Mucosa of rectum (tissue), 2 donors: ENCODE measurements around the gene SEC14L2.
"Not testable (repeated sequence)": the region's sequence is repeated elsewhere in the genome, so short reads cannot be mapped to it uniquely, and the experiment has no call there.

Experiments
- H3K27ac ChIP-seq, 2 donors: one replicate each; pipeline ENCODE4 v1.7.0; 2013; ENCODE audit warnings: inconsistent platforms in 2 of 2, low read depth in 2 of 2, low read length in 2 of 2
- H3K27me3 ChIP-seq, 2 donors: one replicate each; pipeline ENCODE4 v1.7.0; 2013; ENCODE audit warnings: low read length in 2 of 2; ENCODE audit not compliant: control insufficient read depth in 2 of 2, insufficient read depth in 2 of 2
- H3K36me3 ChIP-seq, 2 donors: one replicate each; pipeline ENCODE4 v1.7.0; 2013; ENCODE audit warnings: low read length in 2 of 2; ENCODE audit not compliant: control insufficient read depth in 2 of 2, insufficient read depth in 2 of 2
- H3K4me1 ChIP-seq, 2 donors: one replicate each; pipeline ENCODE4 v1.7.0; 2013; ENCODE audit warnings: low read length in 2 of 2, mild to moderate bottlenecking in 1 of 2; ENCODE audit not compliant: control insufficient read depth in 2 of 2, insufficient read depth in 2 of 2
- H3K4me3 ChIP-seq, 2 donors: one replicate each; pipeline ENCODE4 v1.7.0; 2013; ENCODE audit warnings: low read length in 2 of 2
- H3K9ac ChIP-seq, 2 donors: one replicate each; pipeline ENCODE4 v1.7.0; 2013; ENCODE audit warnings: low read length in 2 of 2, low read depth in 1 of 2, mild to moderate bottlenecking in 1 of 2
- H3K9me3 ChIP-seq, 2 donors: one replicate each; pipeline ENCODE4 v1.7.0; 2013; ENCODE audit warnings: low read length in 2 of 2; ENCODE audit not compliant: control insufficient read depth in 2 of 2
- donor health status: healthy.
- donor health status: Normal muscosa, but diverticular disease.

Gene SEC14L2

DNA sequence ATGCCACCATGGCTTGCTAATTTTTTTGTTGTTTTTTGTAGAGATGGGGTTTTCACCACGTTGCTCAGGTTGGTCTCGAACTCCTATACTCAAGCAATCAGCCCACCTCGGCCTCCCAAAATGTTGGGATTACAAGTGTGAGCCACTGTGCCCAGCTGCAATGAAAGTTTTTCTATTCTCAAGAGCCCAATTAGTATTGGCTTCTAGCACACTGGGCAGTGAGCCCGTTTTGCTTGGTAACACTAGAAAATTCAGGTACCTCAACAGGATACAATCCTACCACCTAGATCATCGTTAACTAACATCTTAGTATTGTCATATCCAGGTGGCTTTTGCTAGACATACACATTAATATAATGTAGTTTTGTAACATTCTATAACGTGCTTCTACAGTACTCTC, 56.0 kb downstream of the SEC14L2 start:
- H3K27ac ChIP-seq, result no peak overlapping the region
- no peaks in the 10 kb centered on the region for H3K36me3 ChIP-seq
- H3K4me1 ChIP-seq, result no peaks in the 10 kb centered on the region
- H3K4me3 ChIP-seq, result no peak overlapping the region
- H3K9me3 ChIP-seq, result no peaks in the 10 kb centered on the region
- H3K9ac ChIP-seq, result no peak overlapping the region
- H3K27me3 ChIP-seq, result peaks cover 2 to 4% of the 10 kb centered on the region in 2 donors

DNA sequence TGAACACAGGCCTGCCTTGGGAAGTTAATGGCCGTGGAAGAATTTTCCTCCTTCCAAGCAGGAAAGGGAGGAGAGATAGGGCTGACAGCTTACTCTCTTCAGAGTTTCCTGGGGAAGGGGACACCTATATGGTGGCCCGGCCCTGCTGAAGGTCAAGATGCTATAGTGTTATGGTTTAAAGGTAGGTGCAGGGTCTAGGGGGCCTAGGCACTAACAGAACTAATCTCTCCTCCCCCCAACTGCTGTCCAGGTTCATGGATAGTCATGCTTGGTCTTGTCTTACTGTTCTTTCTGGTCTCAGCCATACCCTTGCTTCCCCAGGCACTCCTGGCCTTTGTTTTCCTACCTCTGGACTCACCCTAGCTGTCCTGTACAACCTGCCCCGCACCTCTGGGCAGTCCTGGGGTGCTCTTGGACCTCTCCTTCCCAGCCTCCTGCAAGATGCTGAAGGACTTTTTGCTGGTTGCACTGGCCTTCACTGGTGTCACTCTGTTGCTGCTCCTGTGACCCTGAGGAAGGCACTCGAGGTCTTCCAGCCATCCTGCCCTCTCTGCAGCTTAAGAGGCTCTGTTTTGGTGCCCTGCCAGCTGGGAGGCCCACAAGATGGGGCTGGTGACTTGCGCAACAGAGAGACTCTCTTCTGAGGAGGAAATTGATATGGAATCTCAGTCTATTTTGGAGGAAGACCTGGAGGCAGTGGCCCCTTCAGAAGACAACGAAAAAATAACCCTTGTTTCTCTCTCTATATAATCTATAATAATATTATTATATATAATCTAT, 57.1 kb downstream of the SEC14L2 start:
- no peak overlapping the region for H3K4me3 ChIP-seq
- H3K27ac ChIP-seq, result no peak overlapping the region
- H3K9ac ChIP-seq, result no peak overlapping the region

DNA sequence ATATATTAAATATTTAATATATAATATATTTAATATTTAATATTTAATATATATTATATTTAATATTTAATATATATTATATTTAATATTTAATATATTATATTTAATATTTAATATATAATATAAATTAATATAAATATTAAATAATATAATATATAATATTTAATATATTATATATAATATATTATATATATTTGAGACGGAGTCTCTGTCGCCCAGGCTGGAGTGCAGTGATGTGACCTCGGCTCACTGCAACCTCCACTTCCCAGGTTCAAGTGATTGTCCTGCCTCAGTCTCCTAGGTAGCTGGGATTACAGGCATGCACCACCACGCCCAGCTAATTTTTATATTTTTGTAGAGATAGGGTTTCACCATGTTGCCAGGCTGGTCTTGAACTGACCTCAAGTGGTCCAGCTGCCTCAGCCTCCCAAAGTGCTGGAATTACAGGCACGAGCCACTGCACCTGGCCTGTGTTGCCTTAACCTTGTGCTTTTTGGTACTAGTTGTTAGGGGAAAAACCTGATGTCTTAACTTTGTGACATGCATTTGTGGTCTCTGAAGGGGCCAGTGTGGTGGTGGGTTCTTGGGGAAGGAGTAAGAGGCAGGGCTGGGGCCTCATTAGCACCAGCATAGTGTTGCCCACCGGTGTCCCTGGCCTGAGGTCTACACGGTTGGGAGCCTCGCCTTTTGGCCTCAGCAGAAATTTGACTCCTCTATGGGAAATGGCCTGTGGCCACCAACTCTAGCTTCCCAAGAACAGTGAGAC, 58.4 kb downstream of the SEC14L2 start:
- H3K9ac ChIP-seq, result no peak overlapping the region
- H3K9me3 ChIP-seq, result no peaks in the 10 kb centered on the region
- no peak overlapping the region for H3K27ac ChIP-seq
- no peak overlapping the region for H3K4me3 ChIP-seq
- peaks cover 0 to 4% of the 10 kb centered on the region in 2 donors for H3K27me3 ChIP-seq
- H3K4me1 ChIP-seq, result no peaks in the 10 kb centered on the region
- H3K36me3 ChIP-seq, result no peaks in the 10 kb centered on the region

More for the DNA sequence above, 57.1 kb downstream of the SEC14L2 start:
- no peaks in the 10 kb centered on the region for H3K36me3 ChIP-seq
- H3K9me3 ChIP-seq, result no peaks in the 10 kb centered on the region
- peaks cover 2 to 4% of the 10 kb centered on the region in 2 donors for H3K27me3 ChIP-seq
- no peaks in the 10 kb centered on the region for H3K4me1 ChIP-seq

DNA sequence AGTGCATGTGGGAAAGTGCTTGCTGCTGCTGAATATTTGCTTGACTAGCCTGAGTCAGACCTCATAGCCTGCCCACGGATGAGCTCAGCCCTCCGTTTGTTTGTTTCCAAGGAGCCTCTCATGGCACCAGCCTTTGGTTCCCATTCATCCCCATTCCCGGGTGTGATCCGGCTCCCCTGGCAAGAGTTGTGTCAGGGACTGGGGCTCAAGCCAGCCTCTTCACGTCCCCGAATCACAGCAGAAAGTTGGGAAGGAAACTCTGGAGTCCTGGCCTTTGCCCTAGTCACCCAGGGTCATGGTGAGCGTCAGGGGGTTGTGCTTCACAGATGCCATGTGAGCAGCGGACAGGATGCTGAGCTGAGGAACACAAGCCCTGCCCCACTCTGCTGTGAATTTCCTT, 61.2 kb downstream of the SEC14L2 start:
- Histone ChIP-seq H3K27me3 (peaks cover 0 to 4% of the 10 kb centered on the region in 2 donors), H3K4me3 (no peak overlapping the region), H3K36me3 (no peaks in the 10 kb centered on the region), H3K9ac (no peak overlapping the region), H3K4me1 (no peaks in the 10 kb centered on the region), H3K9me3 (no peaks in the 10 kb centered on the region), H3K27ac (no peak overlapping the region)

DNA sequence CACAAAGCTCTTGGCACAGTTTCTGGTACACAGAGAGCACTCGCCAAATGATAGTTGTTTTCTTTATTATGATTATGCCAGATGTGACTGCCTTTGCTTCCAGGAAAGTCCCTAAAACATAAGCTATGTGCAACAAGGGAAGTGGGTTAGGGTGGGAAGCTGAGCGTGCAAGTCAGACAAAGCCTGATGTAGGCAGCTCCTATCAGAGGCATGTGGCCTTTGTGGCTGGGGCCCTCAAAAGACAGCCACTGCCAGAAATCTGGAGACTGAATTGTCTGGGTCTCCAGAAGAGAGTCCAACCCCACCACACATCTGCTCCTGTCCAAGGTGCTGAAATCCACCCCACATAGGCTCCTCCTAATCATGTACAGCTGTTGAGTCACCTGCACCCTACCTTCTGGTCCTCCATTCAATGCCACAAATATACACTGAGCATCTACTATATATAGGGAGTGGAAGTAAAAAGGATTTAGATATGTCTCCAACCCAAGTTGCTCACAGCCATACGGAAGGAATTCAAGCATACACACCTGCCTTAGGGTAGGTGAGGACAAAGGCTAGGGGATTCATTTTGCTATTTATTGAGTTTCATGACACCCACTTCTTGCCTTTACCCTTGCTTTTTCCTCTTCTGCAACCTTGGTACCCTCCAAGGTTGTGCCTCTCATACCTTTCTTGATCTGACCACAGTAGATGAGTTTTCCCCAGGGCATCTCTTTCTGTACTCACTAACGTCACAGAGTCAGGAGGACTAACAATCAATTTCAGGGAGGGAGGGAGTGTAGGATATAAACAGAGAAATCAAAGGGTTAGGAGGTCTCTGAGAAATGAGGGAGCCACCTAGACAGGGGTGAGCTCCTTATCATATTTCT, 62.6 kb downstream of the SEC14L2 start:
- no peak overlapping the region for H3K27ac ChIP-seq

DNA sequence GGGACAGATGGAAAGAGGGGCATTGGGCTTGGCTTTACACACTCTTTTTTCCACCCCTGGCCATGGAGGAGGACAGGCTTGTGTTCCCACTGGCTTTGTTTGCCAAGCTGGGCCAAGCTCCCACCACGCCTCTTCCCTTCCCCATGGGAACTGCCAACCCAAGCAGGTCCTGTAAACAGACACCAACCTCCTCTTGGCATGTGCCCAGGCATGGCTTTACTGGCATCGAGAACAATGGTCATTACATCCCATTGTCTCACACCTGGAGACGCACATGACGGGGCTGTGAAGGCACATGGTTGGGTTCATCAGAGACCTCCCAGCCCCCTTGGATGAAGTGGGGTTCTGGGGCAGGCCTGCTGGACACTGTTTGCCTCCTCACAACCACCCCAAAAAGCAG, 63.3 kb downstream of the SEC14L2 start:
- Histone ChIP-seq H3K9me3 (no peaks in the 10 kb centered on the region), H3K27ac (no peak overlapping the region), H3K4me1 (no peaks in the 10 kb centered on the region), H3K36me3 (no peaks in the 10 kb centered on the region), H3K27me3 (peaks cover 0 to 4% of the 10 kb centered on the region in 2 donors), H3K4me3 (no peak overlapping the region), H3K9ac (no peak overlapping the region)

More for the DNA sequence above, 62.6 kb downstream of the SEC14L2 start:
- Histone ChIP-seq H3K4me1 (no peaks in the 10 kb centered on the region), H3K36me3 (no peaks in the 10 kb centered on the region), H3K27me3 (peaks cover 0 to 4% of the 10 kb centered on the region in 2 donors), H3K9me3 (no peaks in the 10 kb centered on the region), H3K9ac (no peak overlapping the region), H3K4me3 (no peak overlapping the region)

DNA sequence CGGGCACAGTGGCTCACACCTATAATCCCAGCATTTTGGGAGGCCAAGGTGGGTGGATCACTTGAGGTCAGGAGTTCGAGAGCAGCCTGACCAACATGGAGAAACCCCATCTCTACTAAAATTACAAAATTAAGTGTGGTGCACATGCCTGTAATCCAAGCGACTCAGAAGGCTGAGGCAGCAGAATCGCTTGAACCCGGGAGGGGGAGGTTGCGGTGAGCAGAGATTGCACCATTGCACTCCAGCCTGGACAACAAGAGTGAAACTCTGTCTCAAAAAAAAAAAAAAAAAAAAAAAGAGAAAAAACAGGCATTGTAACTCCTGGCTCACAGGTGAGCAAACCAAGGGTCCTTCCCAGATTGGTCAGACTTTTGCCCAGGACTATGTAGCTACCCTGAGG, 63.7 kb downstream of the SEC14L2 start:
- H3K36me3 ChIP-seq, H3K27ac ChIP-seq, H3K4me3 ChIP-seq, H3K27me3 ChIP-seq, H3K9me3 ChIP-seq, H3K4me1 ChIP-seq, H3K9ac ChIP-seq: not testable (repeated sequence)

DNA sequence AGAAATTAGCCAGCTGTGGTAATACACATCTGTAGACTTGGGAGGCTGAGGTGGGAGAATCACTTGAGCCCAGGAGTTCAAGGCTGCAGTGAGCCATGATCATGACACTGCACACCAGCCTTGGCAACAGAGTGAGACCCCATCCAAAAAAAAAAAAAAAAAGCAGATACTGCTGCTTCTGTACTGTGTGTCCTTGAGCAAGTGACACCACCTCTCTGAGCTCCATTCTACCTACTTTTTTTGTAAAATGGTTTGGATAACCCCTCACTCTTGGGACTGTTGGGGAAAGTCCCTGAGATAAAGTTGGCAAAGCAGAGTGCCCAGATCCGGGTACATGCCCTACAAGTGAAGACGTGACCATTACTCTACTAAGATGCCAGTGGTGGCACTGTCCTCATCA, 72.3 kb downstream of the SEC14L2 start:
- H3K9me3 ChIP-seq, result no peaks in the 10 kb centered on the region
- no peaks in the 10 kb centered on the region for H3K36me3 ChIP-seq
- no peak overlapping the region for H3K27ac ChIP-seq
- H3K4me3 ChIP-seq, result no peak overlapping the region
- no peaks in the 10 kb centered on the region for H3K4me1 ChIP-seq
- H3K9ac ChIP-seq, result no peak overlapping the region
- H3K27me3 ChIP-seq, result no peaks in the 10 kb centered on the region

DNA sequence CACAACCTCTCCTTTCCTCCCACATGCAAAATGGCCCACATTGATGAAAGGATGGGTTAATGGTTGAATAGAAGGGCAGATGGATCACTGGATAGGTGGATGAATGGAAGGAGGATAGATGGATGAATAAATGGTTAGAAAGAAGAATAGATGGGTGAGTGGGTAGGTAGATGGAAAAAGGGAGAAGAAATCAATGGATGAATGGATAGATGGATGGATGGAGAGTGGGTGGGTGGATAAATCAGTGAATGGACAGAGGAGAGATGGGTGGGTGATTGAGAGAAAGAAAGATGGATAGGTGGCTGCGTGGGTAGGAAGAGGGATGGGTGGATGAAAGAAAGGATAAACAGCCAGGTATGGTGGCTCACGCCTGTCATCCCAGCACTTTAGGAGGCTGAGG, 73.8 kb downstream of the SEC14L2 start:
- H3K4me1 ChIP-seq, result no peaks in the 10 kb centered on the region
- no peaks in the 10 kb centered on the region for H3K36me3 ChIP-seq
- H3K27ac ChIP-seq, result no peak overlapping the region
- H3K9ac ChIP-seq, result no peak overlapping the region
- H3K4me3 ChIP-seq, result no peak overlapping the region
- H3K9me3 ChIP-seq, result no peaks in the 10 kb centered on the region
- H3K27me3 ChIP-seq, result no peaks in the 10 kb centered on the region
